ENCODE measurements around the gene ACSM6. TPM values are rescaled to one million over a fixed set of nuclear protein-coding genes. Genes with fewer than 3 reads are reported as not detected.

The ACSM6 gene
- total RNA-seq, 1 experiment from 2014 or later, result not detected

- Histone ChIP-seq H4K5ac (ENCODE audit: insufficient read length, low read depth, low read length) (no peak overlapping the region), H4K20me1 (ENCODE audit: control insufficient read depth, insufficient read depth, insufficient read length) (no peaks in the 10 kb centered on the region), H3K56ac (ENCODE audit: insufficient read length, low read depth, low read length) (no peak overlapping the region), H2BK20ac (ENCODE audit: low read depth, low read length, poor library complexity, severe bottlenecking) (no peak overlapping the region), H2BK15ac (ENCODE audit: low read depth, low read length) (no peak overlapping the region), H3K4me1 (ENCODE audit: insufficient read depth, low read length) (no peaks in the 10 kb centered on the region), H3K14ac (ENCODE audit: insufficient read depth, low read length) (no peak overlapping the region), H3K18ac (ENCODE audit: insufficient read length, low read depth, low read length) (no peak overlapping the region), H2AFZ (ENCODE audit: low read length) (no peak overlapping the region), H3T11ph (ENCODE audit: low read length) (no peak overlapping the region), H3K79me2 (ENCODE audit: insufficient read depth, low read length) (no peaks in the 10 kb centered on the region), H4K91ac (ENCODE audit: insufficient read length, low read depth, low read length) (no peak overlapping the region), H3K79me1 (ENCODE audit: insufficient read depth, low read depth, low read length, poor library complexity, severe bottlenecking) (no peaks in the 10 kb centered on the region), H3K4me2 (ENCODE audit: insufficient read depth, insufficient read length, low read length) (no peak overlapping the region), H3K9me3 (ENCODE audit: control insufficient read depth, low read depth, low read length) (no peaks in the 10 kb centered on the region), H4K8ac (replicated peaks; ENCODE audit: insufficient read length, low read depth, low read length) (no peak overlapping the region), H3K27me3 (ENCODE audit: insufficient read depth, low read length) (no peaks in the 10 kb centered on the region), H2AK5ac (ENCODE audit: insufficient read length, low read length) (no peak overlapping the region), H2BK120ac (ENCODE audit: low read depth, low read length, poor library complexity, severe bottlenecking) (no peak overlapping the region), H2BK12ac (ENCODE audit: insufficient read length, low read depth, low read length) (no peak overlapping the region), H3K23ac (ENCODE audit: insufficient read length, low read depth, low read length) (no peak overlapping the region), H2BK5ac (ENCODE audit: insufficient read length, low read length) (no peak overlapping the region), H3K23me2 (ENCODE audit: insufficient read length, low read depth, low read length, poor library complexity, severe bottlenecking) (no peaks in the 10 kb centered on the region), H3K27ac (ENCODE audit: insufficient read length, low read depth, low read length) (no peak overlapping the region), H3K9ac (ENCODE audit: extremely low read depth, insufficient read length, low read length) (no peak overlapping the region), H3K4ac (ENCODE audit: low read depth, low read length) (no peak overlapping the region)
- Mint-ChIP-seq H3K36me3 (ENCODE audit: insufficient read depth in 1 of 3, low read depth in 3 of 3) (peaks cover 0 to 3% (median 2%) of the 10 kb centered on the region in 3 experiments; a peak in 4 of 7 replicates), H3K27me3 (ENCODE audit: low read depth) (no peaks in the 10 kb centered on the region), H3K4me3 (no peak overlapping the region), H3K9me3 (peaks cover 2 to 3% of the 10 kb centered on the region in 2 experiments; a peak in 2 of 5 replicates), H3K4me1 (peaks cover 7 to 8% of the 10 kb centered on the region in 2 experiments), H3K27ac (no peak overlapping the region)
- no peak for DNase-seq
- no peak for TF ChIP-seq CTCF (conservative IDR thresholded peaks at IDR 0.05)
Measured at GRCh38 chr10:95177429-95177828, 16.6 kb upstream of the ACSM6 start.
